HEK293 (cell line): ENCODE results near the gene CD59.

Experiments
- CTCF ChIP-seq: fragments of 450-650 bp; formaldehyde crosslinking; IDR thresholded peaks from 2 replicates; pipeline ENCODE4 v1.5.1; 2016; ENCODE audit warnings: missing biosample characterization, missing genetic modification characterization
- OSR2 ChIP-seq: fragments of 450-650 bp; formaldehyde crosslinking; IDR thresholded peaks from 2 replicates; pipeline ENCODE4 v1.5.1; 2016; ENCODE audit warnings: missing biosample characterization, missing genetic modification characterization
- YY1 ChIP-seq: fragments of 450-650 bp; formaldehyde crosslinking; IDR thresholded peaks from 2 replicates; pipeline ENCODE4 v1.5.1; 2018; ENCODE audit warnings: missing biosample characterization, missing genetic modification characterization
- ZNF292 ChIP-seq: fragments of 450-650 bp; formaldehyde crosslinking; IDR thresholded peaks from 2 replicates; pipeline ENCODE4 v1.5.1; 2016; ENCODE audit warnings: low read depth, missing biosample characterization, missing genetic modification characterization, borderline replicate concordance
- ZNF518A ChIP-seq: fragments of 450-650 bp; formaldehyde crosslinking; conservative IDR thresholded peaks from 2 replicates; pipeline ENCODE4 v1.5.1; 2016; ENCODE audit warnings: low read depth, missing biosample characterization, missing genetic modification characterization

GRCh38 chr11:33769542-33769941, 33.3 kb upstream of the CD59 start:
- TF ChIP-seq ZNF292 (tag by site-specific recombination), result no peak
- no peak for TF ChIP-seq OSR2 (tag by site-specific recombination)
- TF ChIP-seq ZNF518A (tag by site-specific recombination), result no peak
- TF ChIP-seq YY1 (tag by site-specific recombination), result no peak
- no peak for TF ChIP-seq CTCF (tag by site-specific recombination)
